ENCODE results near the gene SLC3A2.
A peak's percentile ranks its signal among the peaks of the same experiment; 100 is the strongest.
"Not testable (repeated sequence)": the region's sequence is repeated elsewhere in the genome, so short reads cannot be mapped to it uniquely, and the experiment has no call there.

SLC3A2 gene

DNA sequence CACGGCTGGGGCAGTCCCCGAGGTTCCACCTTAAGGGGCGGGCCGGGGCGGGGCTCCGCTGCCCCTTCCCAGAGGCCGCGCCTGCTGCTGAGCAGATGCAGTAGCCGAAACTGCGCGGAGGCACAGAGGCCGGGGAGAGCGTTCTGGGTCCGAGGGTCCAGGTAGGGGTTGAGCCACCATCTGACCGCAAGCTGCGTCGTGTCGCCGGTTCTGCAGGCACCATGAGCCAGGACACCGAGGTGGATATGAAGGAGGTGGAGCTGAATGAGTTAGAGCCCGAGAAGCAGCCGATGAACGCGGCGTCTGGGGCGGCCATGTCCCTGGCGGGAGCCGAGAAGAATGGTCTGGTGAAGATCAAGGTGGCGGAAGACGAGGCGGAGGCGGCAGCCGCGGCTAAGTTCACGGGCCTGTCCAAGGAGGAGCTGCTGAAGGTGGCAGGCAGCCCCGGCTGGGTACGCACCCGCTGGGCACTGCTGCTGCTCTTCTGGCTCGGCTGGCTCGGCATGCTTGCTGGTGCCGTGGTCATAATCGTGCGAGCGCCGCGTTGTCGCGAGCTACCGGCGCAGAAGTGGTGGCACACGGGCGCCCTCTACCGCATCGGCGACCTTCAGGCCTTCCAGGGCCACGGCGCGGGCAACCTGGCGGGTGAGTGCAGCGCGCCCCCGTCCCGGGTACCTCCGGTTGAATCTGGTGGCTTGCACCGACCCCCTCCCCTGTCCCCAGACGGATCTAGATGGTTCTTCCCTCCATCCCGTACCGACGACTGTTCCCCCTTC lies at the start of gene SLC3A2:
TSS of gene SLC3A2 (plus strand) at position 94 of the 776 bp plus-strand sequence. CDS start at position 222, 128 bp downstream.
- peak; percentile 77 for DNase-seq (ENCODE audit: low spot score)

DNA sequence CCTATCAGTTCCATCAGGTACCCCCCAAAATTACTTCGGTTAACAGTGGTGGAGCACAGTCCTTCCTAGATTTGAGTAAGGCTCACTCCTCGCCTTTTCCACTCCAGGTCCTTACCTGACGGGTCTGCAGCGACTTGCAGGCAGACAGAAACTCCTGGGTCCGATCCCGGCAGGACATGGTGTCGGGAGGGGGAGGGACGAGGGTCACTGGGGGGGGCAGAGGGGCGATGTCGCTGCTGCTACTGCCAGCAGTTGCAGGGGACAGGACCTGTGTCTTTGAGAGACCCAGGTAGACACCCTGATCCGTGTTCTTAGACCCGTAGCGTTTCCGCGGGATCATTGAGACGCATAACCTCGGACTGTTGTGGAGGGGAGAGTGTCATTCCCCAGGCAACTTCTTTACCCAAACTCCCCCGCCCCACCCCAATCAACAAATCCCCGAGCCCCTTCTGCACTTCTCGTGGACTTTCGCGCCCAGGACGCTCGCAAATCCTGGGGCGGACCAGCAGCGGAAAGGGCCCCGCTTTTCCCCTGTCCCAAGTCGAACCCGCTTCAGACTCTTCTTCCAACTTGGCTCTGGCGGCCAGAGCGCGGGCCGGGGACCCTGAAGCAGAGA lies 49.7 kb upstream of the SLC3A2 start:
- DNase-seq (ENCODE audit: low spot score): no peak

GRCh38 chr11:62831520-62832335 lies 49.0 kb upstream of the SLC3A2 start, which contains the start of gene STX5:
TSS of gene STX5 (minus strand) at chr11:62832051. CDS start at chr11:62831243, 808 bp downstream.
- peak; percentile 98 for DNase-seq (ENCODE audit: low spot score)

- DNase-seq (ENCODE audit: low spot score): no peak
These were observed 48.1 kb upstream of the SLC3A2 start, which contains the start of gene TEX54 for GRCh38 chr11:62832336-62833234. TSS of gene TEX54 (minus strand) at chr11:62832841.

DNA sequence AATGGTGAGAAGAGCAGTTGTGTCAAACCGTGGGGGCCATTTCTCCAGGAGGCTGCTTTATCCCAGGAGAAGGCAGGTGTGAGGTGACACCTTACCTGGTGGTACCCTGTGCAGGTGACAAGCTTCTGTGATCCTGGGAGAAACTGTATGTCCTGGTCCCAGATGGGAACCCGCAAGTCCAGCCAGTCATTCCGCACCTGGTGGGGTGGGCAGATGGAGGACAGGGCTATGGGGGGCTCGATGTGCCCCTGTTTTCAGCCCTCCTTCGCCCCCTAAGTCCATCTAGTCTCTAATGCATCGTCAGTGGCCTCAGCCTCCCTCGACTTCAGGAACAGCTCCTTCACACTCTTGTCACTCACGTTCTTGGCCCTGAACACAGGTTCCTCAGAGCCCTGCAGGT lies 45.4 kb upstream of the SLC3A2 start:
- no peak for DNase-seq (ENCODE audit: low spot score)

GRCh38 chr11:62839050-62839945 lies 41.4 kb upstream of the SLC3A2 start, which contains the start of gene WDR74:
TSS of gene WDR74 (minus strand) at chr11:62839590. CDS start at chr11:62839570, 20 bp downstream.
- peak; percentile 83 for DNase-seq (ENCODE audit: low spot score)

DNA sequence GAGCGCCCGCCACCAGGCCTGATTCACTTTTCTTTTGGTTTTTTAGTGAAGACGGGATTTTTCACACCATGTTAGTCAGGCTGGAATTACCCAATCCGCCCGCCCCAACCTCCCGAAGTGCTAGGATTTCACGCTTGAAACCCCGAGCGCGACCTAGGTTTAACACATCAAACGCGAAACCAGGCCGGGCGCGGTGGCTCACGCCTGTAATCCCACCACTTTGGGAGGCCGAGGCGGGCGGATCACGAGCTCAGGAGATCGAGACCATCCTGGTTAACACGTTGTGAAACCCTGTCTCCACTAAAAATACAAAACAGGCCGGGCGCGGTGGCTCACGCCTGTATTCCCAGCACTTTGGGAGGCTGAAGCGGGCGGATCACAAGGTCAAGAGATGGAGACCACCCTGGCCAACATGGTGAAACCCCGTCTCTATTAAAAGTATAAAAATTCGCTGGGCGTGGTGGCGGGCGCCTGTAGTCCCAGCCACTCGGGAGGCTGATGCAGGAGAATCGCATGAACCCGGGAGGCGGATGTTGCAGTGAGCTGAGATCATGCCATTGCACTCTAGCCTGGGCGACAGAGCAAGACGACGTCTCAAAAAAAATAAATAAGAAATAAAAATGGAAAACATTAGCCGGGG lies 39.9 kb upstream of the SLC3A2 start:
- DNase-seq (ENCODE audit: low spot score): not testable (repeated sequence)

GRCh38 chr11:62841361-62842170 lies 39.1 kb upstream of the SLC3A2 start:
- peak; percentile 99 for DNase-seq (ENCODE audit: low spot score)

GRCh38 chr11:62842171-62842741 lies 38.4 kb upstream of the SLC3A2 start:
- no peak for DNase-seq (ENCODE audit: low spot score)

DNA sequence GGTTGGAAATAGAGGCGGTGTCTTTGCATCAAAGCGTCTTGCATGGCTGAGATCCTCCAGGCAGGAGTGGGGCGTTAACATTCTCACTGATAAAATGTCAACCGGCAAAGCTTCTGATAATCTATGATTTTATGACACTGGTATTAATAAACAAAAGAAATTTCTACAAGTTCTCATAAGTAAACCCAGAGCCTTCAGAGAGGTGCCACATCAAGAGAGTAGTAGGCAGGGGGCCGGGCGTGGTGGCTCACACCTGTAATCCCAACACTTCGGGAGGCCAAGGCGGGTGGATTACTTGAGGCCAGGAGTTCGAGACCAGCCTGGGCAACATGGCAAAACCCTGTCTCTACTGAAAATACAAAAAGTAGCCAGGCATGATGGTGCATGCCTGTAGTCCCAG lies 37.8 kb upstream of the SLC3A2 start:
- DNase-seq (ENCODE audit: low spot score): not testable (repeated sequence)

DNA sequence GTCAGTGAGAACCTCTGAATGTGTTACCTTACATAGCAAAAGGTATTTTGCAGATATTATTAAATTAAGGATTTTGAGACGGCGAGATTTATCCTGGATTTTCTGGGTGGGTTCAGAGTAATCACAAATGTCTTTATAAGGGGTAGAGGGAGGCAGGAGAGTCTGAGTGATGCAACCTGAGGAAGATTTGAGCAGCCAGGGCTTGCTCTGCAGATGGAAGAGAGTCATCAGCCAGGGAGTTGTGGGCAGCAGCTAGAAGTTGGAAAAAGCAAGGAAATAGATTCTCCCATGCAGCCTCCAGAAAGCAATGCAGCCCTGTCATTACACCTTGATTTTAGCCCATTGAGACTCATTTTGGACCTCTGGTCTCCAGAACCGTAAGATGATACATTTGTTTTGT lies 37.2 kb upstream of the SLC3A2 start:
- no peak for DNase-seq (ENCODE audit: low spot score)

DNA sequence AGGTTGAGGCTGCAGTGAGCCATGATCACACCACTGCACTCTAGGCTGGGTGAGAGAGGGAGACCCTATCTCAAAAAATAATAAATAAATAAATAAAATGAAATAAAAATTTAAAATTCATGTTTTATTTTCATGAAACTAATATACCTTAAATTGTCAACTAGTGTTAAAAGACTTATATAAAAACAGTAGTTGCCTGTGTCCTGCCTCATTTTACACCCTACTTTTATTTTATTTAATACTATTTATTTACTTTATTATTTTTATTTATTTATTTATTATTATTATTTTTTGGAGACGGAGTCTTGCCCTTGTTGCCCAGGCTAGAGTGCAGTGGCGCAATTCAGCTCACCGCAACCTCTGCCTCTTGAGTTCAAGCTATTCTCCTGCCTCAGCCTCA lies 36.5 kb upstream of the SLC3A2 start:
- DNase-seq (ENCODE audit: low spot score): no peak

- no peak for DNase-seq (ENCODE audit: low spot score)
These were observed 34.5 kb upstream of the SLC3A2 start for GRCh38 chr11:62846177-62846576.

GRCh38 chr11:62847767-62848314 lies 32.9 kb upstream of the SLC3A2 start:
- no peak for DNase-seq (ENCODE audit: low spot score)

GRCh38 chr11:62850911-62851806 lies 29.5 kb upstream of the SLC3A2 start:
- DNase-seq (ENCODE audit: low spot score): no peak

- no peak for DNase-seq (ENCODE audit: low spot score)
These were observed 28.7 kb upstream of the SLC3A2 start for GRCh38 chr11:62851807-62852522.
